PC-9 (cell line): ENCODE measurements around the gene SNX5.

ENCODE experiments used
- CTCF ChIP-seq: fragments of 200-600 bp; sonication (generic); conservative IDR thresholded peaks from 2 replicates; pipeline ENCODE4 v1.6.1; 2017; ENCODE audit warnings: mixed run types, antibody characterized with exemption, mild to moderate bottlenecking, moderate library complexity
- EZH2 ChIP-seq: fragments of 200-600 bp; sonication (generic); IDR thresholded peaks from 2 replicates; pipeline ENCODE4 v1.8.0; 2017; ENCODE audit warnings: antibody characterized with exemption, low read depth

DNA sequence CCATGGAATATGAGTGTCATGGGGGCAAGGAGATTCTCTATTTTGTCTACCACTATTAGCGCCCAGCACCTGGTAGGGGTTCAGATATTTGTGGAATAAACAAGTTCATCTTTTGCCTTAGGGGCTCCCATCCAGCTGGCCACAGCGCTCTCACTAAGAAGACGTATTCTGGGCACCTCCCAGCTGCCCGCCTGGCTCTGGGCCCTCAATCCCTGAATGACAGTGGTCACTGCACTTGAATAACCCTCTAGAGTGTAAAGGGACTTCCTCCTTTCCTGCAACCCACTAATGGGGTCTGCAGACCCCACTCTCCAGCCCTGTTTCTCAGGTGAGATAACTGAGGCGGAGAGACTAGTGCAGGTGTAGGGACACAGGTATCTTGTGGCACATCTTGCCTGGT is 36.2 kb downstream of the SNX5 start:
- TF ChIP-seq CTCF (no peak), EZH2 (no peak)
